ENCODE results near the gene ZNF423. TPM values are rescaled to one million over a fixed set of nuclear protein-coding genes. Genes with fewer than 3 reads are reported as not detected.

Gene ZNF423
- total RNA-seq, 1 experiment from 2014 or later, result 0.20 TPM

DNA sequence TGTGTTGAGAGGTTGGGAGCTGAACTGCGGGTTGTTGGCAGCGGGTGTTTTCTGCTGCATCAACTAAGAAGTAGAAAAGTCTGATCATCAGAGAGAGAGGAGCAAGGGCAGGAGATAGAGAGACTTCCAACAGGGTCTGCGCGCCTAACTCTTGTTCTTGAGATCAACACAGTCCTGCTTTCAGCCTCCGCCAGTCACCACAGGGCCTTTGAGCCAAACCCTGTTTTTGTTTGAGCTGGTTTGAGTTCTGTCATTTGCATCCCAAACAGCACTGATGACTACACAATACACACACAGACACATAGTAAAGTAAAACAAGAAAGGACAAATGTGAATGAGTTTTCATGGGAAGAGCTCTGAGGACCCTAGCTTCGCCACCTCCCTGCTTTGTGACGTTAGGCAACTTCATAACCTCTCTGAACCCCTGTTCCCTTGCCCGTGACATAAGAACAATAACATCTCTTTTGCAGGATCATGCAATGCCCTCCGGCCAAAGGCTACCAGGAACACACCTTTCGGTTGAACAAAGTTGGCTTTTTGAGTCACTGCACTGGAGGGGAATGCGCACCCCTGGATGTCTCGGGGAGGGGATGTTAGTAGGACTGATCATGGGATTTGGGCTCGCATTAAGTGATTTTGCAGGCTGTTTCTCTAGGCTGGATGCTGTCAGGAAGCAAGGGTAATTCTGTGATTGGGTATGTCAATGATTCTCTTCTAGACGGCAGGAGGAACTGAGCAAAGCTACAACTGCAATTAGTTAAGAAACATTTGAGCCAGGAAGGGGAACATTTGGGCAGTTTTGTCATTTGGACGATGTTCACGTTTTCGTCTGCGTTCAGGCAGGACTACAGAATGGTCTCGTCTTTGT, 390.0 kb downstream of the ZNF423 start:
- intact Hi-C loops (cut with micrococcal nuclease; ENCODE audit: unreplicated experiment), result no loop called here
- ChIA-PET POLR2A (no interaction called here), CTCF (no interaction called here)
- TF ChIP-seq, protein P1, sequence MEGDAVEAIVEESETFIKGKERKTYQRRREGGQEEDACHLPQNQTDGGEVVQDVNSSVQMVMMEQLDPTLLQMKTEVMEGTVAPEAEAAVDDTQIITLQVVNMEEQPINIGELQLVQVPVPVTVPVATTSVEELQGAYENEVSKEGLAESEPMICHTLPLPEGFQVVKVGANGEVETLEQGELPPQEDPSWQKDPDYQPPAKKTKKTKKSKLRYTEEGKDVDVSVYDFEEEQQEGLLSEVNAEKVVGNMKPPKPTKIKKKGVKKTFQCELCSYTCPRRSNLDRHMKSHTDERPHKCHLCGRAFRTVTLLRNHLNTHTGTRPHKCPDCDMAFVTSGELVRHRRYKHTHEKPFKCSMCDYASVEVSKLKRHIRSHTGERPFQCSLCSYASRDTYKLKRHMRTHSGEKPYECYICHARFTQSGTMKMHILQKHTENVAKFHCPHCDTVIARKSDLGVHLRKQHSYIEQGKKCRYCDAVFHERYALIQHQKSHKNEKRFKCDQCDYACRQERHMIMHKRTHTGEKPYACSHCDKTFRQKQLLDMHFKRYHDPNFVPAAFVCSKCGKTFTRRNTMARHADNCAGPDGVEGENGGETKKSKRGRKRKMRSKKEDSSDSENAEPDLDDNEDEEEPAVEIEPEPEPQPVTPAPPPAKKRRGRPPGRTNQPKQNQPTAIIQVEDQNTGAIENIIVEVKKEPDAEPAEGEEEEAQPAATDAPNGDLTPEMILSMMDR (IDR thresholded peaks at IDR 0.05; ENCODE audit: insufficient read depth in 1 of 2, low read depth in 1 of 2, low read length in 1 of 2, severe bottlenecking in 1 of 2, unreplicated experiment in 1 of 2), result no peak
- H3K4me1 ChIP-seq, result no peaks in the 10 kb centered on the region
- H3K4me3 ChIP-seq (ENCODE audit: low read depth, low read length), result no peak overlapping the region
- Mint-ChIP-seq H3K9me3 (ENCODE audit: unreplicated experiment) (no peaks in the 10 kb centered on the region), H3K27me3 (ENCODE audit: insufficient read depth, unreplicated experiment) (peaks cover 18% of the 10 kb centered on the region), H3K27ac (ENCODE audit: unreplicated experiment) (no peak overlapping the region), H3K4me3 (ENCODE audit: unreplicated experiment) (no peak overlapping the region), H3K36me3 (ENCODE audit: insufficient read depth, unreplicated experiment) (no peaks in the 10 kb centered on the region), H3K4me1 (ENCODE audit: low read depth, unreplicated experiment) (no peaks in the 10 kb centered on the region)
- H3K36me3 ChIP-seq (ENCODE audit: control insufficient read depth, insufficient read depth, low read length), result no peaks in the 10 kb centered on the region
- no peaks in the 10 kb centered on the region for H3K27me3 ChIP-seq (replicated peaks; ENCODE audit: control insufficient read depth, insufficient read depth, low read length)
- DNase-seq, result no peak
- BruUV-seq (replicated peaks), result no TSS peak
- H3K9me3 ChIP-seq, result no peaks in the 10 kb centered on the region

DNA sequence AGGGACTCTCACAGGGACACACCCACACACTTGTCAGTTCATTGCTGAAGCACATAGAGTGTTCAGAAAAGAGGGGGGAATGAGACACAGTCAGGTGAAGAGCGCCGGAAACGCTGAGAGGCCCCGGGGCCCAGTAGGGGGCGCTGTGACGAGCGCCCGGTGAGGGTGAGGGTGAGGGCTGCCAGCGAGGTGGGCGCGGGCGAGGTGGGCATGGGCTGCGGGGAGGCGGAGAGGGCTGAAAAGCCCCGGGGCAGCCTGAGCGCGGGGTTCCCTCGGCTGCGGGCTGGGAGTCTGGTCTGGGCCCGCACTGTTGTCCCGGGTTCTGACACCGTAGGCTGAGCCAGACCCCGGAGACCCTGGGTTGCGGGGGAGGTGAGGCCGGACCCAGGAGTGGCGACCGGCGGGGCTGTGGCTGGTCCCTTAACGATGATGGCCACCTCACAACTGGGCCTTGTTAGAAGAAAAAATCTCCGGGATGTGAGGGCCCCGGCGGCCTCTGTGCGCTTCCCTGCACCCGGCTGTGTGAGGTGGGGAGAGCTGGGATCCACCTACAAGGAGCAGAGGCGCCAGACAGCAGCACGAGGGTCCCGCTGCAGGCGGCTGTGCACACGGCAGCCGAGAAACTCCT, 390.9 kb downstream of the ZNF423 start:
- no TSS peak for BruUV-seq (replicated peaks)
- TF ChIP-seq, protein P1 (IDR thresholded peaks at IDR 0.05; ENCODE audit: insufficient read depth in 1 of 2, low read depth in 1 of 2, low read length in 1 of 2, severe bottlenecking in 1 of 2, unreplicated experiment in 1 of 2), result peak in 1 of 2 experiments; percentile 12
- Mint-ChIP-seq H3K4me3 (ENCODE audit: unreplicated experiment) (no peak overlapping the region), H3K27ac (ENCODE audit: unreplicated experiment) (no peak overlapping the region), H3K36me3 (ENCODE audit: insufficient read depth, unreplicated experiment) (no peaks in the 10 kb centered on the region), H3K9me3 (ENCODE audit: unreplicated experiment) (no peaks in the 10 kb centered on the region), H3K27me3 (ENCODE audit: insufficient read depth, unreplicated experiment) (peaks cover 18% of the 10 kb centered on the region), H3K4me1 (ENCODE audit: low read depth, unreplicated experiment) (no peaks in the 10 kb centered on the region)
- DNase-seq, result no peak
- no peaks in the 10 kb centered on the region for H3K36me3 ChIP-seq (ENCODE audit: control insufficient read depth, insufficient read depth, low read length)
- ChIA-PET POLR2A (no interaction called here), CTCF (no interaction called here)
- intact Hi-C loops (cut with micrococcal nuclease; ENCODE audit: unreplicated experiment), result no loop called here
- no peaks in the 10 kb centered on the region for H3K4me1 ChIP-seq
- no peaks in the 10 kb centered on the region for H3K27me3 ChIP-seq (replicated peaks; ENCODE audit: control insufficient read depth, insufficient read depth, low read length)
- H3K9me3 ChIP-seq, result no peaks in the 10 kb centered on the region
- H3K4me3 ChIP-seq (ENCODE audit: low read depth, low read length), result no peak overlapping the region

DNA sequence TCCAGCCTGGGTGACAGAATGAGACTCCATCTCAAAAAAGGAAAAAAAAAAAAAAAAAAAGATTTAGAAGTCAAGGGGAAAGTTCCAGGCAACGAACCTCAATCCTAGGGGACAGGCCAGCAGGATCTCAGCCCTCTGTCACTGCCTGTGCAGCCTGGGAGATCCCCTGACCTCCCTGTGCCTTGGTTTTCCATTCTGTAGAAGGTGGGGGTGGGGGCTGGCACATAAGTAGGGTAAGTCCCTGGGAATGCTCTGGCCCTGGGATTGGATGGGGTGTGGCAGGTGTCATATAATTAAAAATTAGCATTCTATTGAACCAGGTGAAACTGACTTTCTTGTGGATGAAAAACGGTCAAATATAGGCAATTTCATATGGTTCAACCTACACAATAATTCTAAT, 391.8 kb downstream of the ZNF423 start:
- Mint-ChIP-seq H3K27ac (ENCODE audit: unreplicated experiment) (no peak overlapping the region), H3K4me1 (ENCODE audit: low read depth, unreplicated experiment) (no peaks in the 10 kb centered on the region), H3K36me3 (ENCODE audit: insufficient read depth, unreplicated experiment) (no peaks in the 10 kb centered on the region), H3K27me3 (ENCODE audit: insufficient read depth, unreplicated experiment) (peaks cover 18% of the 10 kb centered on the region), H3K4me3 (ENCODE audit: unreplicated experiment) (no peak overlapping the region), H3K9me3 (ENCODE audit: unreplicated experiment) (no peaks in the 10 kb centered on the region)
- CTCF ChIA-PET, result no interaction called here
- POLR2A ChIA-PET, result no interaction called here
- no TSS peak for BruUV-seq (replicated peaks)
- Histone ChIP-seq H3K9me3 (no peaks in the 10 kb centered on the region), H3K4me1 (no peaks in the 10 kb centered on the region), H3K36me3 (ENCODE audit: control insufficient read depth, insufficient read depth, low read length) (no peaks in the 10 kb centered on the region), H3K4me3 (ENCODE audit: low read depth, low read length) (no peak overlapping the region), H3K27me3 (replicated peaks; ENCODE audit: control insufficient read depth, insufficient read depth, low read length) (no peaks in the 10 kb centered on the region)
- intact Hi-C loops (cut with micrococcal nuclease; ENCODE audit: unreplicated experiment), result no loop called here
- DNase-seq, result no peak
- TF ChIP-seq, protein P1 (IDR thresholded peaks at IDR 0.05; ENCODE audit: insufficient read depth in 1 of 2, low read depth in 1 of 2, low read length in 1 of 2, severe bottlenecking in 1 of 2, unreplicated experiment in 1 of 2), result no peak
